NCI-H510A (cell line): ENCODE data around the gene DPYSL4.

Experiments
- DNase-seq: peaks from one replicate; lab custom pipeline; 2025; lab: John Stamatoyannopoulos, UW

DPYSL4 gene

DNA sequence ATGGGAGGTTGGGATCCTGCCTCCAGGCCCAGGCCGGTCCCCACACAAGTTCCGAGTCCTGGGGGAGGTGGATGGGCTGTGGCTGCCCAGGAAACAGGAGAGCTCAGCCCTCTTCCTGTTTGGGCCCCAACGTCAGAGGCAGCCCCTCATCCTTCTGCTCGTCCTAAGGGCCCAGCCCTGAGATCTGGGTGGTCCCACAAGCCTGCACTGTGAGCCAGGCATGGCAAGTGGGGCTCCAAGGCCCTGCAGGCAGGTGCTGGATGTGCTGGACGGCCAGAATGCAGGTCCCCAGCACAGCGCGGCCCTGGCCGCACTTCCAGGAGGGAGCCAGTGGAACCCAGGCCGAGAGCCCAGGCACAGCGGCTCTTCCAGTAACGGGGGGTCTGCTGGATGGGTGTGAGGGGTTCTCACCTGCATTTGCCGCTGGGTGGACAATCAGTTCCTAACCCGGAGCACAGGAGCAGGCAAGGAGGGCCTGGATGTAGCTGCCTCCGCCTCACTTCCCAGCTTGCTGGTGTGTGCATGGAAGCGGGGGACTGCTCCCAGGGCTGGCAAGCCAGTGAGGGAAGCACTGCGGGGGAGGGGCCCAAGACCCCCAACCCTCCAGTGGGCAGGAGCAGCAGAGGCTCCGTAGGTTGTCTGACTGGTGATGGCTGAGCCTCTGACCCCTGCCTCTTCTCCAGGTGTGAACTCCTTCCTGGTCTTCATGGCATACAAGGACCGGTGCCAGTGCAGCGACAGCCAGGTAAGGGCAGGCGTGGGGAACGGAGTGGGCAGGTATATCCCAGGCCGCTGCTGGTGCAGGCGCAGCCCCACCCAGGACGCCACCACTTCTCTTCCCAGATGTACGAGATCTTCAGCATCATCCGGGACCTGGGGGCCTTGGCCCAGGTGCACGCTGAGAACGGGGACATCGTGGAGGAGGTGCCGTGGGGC is 9.7 kb downstream of the DPYSL4 start:
- DNase-seq: no peak

DNA sequence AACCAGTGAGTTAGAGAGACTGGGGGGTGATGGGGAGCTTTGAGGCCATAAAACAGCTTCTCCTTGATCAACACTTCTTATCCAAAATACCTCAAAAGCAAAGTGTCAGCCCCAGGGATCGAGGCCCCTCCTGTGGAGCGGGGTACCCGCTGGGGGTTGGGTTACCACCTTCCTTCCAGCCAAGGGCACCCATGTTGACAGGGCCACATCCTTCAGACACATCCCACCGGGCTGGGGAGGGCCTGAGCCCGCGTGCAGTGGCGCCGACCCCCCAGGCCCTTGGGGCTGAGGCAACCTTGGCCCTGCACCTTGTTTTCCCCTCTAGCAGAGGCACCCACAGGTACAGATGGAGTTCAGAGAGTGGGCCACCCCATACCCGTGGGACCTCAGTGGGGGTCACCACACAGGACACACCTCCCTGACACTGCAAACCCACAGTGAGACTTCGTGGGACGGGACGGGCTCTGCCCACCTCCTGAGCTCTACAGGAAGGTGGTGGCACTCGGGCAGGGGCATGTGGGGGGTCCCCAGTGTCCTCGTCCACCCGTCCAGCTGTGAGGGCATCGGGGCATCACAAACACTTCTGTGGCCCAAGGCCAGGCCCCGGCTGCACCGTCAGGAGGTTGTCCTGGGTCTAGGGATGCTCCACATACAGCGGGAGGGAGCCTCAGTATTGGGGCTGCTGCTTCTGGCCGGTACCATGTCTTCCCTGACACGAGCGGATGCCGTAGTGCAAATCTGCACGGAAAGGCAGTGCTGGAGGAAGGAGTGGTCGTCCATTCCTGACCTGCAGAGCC is 10.7 kb downstream of the DPYSL4 start:
- no peak for DNase-seq

DNA sequence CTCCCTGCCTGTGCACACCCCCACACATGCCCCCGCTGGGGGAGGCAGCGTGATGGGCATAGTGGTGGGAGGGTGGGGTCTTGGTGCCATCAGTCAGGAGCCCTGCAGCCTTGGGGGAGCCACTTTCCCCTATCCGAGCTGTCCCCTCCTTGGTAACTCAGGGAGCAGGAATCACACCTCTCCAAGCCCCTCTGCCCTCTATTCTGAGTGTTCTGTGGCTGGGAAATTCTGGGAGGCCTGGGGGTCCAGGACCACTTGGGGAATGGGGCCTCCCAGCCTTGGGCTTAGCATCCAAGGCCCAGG is 11.3 kb downstream of the DPYSL4 start:
- DNase-seq: no peak

DNA sequence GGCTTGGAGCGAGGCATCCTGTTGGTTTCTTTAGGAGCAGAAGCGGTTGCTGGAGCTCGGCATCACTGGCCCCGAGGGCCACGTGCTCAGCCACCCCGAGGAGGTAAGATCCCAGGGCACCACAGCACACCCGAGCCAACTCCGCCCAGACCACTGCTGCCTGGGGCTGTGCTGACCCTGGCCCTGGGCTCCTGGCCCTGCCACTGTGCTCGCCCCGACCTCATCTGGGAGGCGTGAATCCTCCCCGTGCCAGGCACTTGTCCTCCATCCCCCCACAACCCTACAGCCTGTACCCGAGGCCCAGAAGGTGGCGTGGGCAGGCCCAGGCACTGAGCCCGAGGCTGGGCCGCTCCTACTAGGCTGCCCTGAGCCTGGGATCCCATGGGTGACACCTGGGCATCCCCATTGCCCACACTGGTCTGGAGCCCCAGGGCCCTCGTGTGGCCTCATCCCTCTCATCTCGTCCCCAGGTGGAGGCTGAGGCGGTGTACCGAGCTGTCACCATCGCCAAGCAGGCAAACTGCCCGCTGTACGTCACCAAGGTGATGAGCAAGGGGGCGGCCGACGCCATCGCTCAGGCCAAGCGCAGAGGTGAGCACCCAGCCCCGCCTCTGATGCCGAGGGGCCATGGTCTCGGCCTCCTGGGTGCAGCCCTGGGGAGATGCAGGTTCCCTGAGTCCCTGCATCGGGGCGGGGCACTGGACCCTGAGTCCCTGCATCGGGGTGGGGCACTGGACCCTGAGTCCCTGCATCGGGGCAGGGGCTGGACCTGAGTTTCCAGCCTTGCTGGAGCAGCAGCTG is 11.8 kb downstream of the DPYSL4 start:
- no peak for DNase-seq

DNA sequence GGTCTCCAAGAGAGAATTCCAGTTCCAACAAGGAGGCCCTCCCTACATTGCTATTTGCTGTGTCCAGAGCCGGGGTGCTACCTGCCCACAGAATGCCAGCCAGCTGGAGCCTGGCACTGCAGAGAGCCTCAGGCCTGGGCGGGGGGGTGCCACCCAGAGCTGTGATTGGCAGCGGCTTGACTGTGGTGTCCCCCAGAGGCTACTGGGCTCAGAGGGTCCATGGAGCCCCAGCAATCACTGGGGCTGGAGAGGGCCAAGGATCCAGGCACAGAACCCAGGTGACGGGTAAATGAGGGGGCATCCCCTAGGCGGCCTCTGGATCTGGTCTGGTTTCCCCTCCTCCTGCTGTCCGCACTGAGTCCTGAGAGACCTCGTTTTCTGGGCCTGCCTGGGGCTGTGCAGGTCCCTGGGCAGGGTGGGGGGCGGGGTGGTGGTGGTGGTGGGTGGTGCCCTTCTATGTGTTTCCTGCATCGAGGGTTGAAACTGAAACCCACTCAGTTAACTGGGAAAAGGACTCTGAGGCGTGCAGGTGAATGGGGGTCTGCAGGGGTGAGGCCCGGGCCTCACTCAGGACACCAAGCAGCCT is 12.6 kb downstream of the DPYSL4 start:
- DNase-seq: no peak

DNA sequence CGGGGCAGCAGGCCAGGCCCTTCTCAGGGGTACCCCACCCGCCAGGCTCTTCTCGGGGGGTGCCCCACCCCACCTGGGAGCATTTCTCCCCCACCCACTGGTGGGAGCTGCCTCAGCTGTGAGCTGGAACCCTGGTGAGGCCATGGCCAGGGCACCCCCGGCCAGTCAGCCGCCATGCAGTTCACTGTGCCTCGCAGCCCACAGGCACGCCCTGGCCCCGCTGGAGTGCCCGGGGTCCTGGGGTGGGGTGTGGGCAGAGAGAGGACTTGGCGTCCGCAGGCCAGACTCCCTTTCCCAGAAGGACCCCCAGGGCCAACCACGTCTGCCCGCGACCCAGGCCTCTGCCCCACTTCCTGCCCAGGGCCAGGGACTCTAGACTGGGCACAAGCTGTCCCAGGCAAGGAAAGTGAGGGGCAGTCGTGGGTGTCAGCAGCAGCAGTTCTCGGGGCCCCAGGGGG is 13.1 kb downstream of the DPYSL4 start:
- DNase-seq: no peak

DNA sequence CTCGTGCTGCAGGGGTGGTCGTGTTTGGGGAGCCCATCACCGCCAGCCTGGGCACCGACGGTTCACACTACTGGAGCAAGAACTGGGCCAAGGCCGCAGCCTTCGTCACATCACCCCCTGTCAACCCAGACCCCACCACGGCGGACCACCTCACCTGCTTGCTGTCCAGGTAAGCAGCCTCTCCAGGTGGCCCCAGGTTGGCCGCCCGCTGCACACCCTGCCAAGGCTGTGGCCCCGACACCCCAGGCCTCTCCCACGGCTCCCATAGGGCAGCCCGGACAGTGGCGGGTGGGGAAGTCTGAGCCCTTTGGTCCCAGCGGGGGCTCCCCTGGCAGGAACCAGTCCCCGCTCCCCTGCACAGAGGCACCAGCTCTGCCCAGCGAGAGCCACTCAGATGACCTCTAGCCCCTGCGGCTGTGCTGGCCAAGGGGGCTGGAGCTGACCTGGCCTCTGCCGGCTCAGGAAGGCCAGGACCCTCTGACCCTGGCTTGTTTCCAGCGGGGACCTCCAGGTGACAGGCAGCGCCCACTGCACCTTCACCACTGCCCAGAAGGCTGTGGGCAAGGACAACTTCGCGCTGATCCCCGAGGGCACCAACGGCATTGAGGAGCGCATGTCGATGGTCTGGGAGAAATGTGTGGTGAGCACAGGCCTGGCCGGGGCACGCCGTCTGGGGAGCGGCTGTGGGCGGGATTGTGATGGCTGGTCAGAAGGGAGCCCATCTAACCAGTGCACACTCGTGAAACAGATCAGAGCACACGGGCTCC is 13.8 kb downstream of the DPYSL4 start:
- DNase-seq: no peak

DNA sequence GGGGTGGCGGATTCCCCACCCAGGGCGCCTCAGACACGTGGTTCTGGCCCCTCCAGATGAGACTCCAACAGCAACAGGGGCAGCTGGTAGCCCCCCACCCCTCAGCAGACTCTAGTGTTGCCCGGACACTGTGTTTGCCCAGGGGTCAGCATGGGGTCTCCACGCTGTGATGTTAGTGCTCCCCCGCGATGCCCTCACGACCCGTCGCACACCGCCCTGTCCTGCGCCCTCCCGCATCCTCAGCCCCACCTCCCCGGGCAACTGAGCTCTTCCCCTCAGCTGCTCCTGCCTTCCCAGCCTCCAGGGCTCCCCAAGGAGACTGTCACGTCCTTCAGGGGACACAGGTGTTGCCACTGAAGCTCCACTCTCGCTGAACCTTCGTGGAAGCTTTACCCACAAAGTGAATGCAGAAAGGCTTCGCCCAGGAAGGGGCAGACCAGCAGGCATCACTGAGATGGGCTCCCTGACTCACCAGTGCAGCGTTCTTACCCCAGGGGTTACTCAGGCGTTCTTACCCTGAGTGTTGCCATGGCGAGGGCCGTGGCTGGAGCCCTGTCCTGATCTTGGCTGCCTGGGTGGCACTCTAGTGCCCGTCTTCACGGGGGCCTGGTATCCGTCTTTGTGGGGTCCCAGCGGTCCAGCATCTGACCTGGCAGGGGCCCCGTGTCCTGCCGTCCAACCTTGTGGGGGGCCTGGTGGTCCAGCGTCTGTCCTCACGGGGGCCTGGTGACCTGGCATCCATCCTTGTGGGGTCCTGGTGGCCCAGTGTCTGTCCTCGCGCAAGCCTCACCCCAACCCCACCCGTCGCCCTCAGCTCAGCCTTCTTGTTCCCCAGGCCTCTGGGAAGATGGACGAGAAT is 14.6 kb downstream of the DPYSL4 start:
- DNase-seq: no peak

DNA sequence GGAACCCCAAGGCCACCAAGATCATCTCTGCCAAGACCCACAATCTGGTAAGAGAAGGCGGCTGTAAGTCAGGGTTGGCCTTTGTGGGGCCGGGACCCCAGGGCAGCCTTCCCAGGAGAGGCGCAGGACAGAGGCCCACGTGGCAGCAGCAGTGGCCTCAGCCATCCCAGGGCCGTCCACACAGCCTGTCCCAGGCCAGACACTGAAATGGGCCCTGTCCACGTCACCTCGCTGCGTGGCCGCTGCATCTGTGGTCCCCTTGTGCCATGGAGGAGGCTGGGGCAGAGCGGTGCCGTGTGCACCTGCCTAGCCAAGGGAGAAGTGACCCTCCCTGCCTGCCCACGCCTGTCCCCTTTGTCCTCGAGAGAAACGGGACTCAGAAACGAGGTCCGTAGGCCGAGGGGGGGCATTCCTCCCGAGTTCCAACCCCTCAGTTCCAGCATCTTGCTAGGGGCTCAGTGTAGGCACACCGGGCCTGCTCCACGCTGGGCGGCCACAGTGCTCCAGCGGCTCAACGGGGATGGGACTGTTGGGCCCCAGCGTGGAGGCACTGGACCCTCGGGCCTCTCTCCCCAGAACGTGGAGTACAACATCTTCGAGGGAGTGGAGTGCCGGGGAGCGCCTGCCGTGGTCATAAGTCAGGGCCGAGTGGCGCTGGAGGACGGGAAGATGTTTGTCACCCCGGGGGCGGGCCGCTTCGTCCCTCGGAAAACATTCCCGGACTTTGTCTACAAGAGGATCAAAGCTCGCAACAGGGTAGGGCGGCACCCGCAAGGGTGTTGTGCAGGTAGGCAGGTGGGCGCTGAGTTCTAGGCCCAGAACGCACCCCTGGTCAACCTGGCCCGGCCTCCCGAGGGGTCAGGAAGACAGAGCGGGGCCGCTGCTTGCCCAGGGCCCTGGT is 15.6 kb downstream of the DPYSL4 start:
- DNase-seq: no peak

DNA sequence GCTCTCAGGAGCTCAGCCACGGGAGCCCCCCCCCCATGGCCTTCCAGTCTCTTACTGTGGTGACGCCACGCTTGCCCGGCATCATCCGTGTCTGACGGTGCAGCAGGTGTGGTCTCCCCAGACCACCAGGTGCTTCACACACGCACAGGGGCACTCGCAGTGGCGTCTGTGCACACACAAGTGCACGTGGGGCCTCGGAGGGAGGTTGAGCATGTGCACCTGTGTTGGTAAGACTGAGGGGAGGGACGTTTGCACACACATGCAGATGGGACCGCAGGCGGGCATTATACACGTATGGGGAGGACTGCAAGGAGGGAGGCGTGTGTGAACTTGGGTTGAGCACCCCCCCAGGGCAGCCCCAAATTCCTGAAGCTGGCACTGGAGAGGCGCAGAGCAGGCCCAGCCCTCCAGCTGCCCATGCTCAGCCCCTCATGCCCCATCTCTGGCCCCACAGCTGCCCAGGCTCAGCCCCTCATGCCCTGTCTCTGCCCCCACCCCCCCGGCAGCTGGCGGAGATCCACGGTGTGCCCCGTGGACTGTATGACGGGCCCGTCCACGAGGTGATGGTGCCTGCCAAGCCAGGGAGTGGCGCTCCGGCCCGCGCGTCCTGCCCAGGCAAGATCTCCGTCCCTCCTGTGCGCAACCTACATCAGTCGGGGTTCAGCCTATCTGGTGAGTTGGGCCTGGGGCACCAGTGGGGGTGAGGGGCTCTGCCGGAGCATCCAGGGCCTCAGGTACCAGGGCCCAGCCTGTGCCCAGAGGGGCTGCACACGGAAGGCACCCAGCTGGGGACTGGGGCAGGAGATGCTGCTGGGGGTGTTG is 16.7 kb downstream of the DPYSL4 start:
- no peak for DNase-seq

DNA sequence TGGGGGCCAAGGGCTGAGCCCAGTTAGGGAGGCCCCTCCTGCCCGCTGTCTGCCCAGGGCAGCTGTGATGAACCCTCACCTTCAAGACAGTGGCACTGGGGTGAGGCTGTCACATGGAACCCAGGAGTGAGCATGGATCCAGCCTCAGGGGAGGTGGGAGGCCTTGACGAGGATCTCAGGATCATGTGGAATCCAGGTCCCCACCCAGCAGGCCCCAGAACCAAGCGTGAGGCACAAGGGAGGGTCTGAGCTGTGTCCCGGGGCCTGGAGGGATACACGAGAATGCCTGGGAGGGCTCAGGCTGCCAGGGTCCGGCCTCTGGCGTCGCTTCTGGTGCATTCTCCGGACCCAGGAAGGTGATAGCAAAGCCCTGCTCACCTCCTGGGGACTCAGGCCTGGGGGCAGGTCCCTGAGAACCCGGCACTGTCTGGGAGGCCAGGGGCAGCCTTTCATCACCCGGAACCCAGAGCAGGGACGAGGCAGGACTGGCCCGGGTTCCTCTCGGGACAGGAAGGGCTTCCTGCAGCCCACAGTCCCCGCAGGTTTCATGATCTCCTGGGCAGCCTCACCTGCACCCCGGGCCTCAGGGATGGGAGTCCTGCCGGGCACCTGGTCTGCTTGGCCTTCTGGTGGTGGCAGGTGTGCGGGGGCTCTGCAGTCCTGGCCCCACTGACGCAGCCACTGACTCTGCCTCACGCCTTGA is 17.5 kb downstream of the DPYSL4 start:
- no peak for DNase-seq

DNA sequence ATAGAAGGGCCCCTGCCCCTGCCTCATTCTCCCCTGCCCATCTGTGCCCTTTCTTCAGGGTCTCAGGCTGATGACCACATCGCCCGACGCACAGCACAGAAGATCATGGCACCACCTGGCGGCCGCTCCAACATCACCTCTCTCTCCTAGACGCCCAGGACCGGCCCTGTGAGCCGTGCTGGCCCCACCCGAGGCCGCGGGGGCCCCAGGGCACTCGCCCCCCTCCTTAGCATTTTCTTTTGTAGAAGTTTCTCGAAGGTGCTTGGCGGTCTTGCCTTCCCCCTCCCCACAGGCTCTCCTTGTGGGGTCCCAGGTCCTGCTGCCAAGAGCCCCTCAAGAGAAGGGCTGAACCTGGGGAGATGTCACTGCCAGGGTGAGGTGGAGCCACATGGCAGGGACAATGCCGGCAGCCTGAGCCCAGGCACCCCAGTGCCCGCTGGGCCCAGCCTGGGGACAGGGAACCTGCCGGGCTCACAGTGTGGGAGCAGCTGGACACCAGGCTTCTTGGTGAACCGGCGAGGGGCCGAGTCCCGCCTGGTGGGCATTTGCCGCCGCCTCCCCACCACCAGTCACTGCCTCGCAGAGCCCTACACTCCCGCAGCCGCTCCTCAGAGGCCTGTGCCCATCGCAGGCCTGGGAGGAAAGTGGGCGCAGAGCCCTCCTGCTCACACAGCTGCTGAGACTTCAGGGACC is 18.2 kb downstream of the DPYSL4 start:
- DNase-seq: no peak

DNA sequence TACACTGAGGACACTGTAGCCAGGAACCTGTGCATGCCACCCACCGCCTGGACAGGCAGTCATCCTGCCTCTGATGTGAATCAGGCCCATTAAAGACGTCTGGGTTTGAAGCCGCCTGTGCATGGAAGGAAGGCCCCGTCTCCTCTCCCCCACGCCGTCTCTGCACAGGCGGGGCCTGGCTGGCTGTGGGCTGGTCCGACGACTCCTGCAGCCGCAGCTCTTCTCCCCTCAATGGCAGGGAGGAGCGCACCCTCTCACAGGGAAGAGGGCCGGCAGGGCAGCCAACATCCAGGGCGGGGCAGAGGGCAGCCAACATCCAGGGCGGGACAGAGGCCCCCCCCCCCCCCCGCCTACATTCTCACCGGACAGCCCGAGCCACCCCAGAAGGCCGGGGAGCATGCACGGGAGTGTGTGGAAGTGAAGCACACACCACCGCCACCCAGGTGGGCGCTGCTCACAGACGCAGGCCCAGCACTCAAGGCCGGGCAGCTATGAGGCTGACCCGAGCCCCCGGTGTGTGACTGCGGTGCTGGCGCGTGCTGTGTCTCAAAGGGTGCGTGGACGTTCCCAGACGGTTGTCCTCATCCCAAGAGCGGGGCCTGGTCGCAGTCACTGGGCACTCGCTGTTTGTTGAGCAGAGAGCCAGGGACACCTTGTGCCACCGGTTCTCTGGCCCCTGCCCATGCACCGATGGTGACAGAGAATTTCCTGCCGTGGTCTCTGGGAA is 19.1 kb downstream of the DPYSL4 start:
- DNase-seq: no peak

DNA sequence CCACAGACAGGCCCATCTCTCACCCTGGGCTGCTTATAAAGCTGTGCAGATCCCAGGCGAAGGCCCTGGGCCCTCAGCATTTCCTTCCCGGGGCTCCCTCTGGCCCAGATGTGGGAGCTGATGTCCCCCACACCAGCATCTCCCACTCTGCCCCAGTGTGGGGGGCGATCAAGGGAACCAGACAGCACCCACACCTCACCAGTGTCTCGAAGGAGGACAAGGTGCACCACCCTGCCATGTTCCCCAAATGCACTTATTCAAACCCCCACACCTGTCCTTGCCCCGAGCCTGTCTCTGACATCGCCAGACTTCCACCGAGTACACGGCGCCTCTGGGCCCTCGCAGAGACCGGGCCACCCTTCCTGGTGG is 19.6 kb downstream of the DPYSL4 start:
- no peak for DNase-seq

DNA sequence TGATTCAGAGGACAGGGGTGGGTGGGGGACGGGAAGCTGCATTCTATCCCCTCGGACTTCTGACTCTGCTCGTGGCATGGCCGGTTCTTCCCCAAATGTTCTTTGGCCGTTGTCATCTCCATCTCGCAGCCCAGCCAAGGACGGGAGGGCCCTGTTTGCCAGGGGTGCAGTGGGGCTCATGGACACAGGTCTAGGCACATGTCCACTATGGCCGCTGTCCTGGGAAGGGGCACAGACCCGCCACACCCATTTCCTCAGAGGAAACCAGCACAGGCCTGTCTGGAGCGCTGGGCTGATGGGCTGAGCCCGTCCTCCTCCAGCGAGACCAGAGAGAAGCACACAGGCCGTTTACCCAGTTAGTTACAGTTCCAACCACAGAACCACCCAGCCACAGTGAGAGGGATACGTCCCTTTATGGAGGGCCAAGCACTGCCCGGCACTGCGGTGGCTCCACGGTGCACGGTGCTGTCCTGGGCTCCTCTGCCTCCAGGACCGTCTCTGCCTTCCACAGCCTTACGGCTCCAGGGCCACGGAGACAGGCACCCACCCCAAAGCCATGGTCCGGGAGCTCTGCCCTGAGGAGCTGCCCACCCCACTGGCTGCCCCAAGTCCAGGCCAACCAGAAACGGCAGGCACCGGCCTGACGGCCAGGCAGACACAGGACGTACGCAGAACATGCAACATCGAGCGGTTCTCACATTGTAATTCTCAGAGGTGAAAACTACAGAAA is 20.2 kb downstream of the DPYSL4 start:
- no peak for DNase-seq
